Activated naive CD4-positive, alpha-beta T cell treated with anti-CD3 and anti-CD28 coated beads, Interleukin-2, amount 50 U/mL, for 24 hours (primary cell): ENCODE measurements around the gene ZNF850.
"Not testable (repeated sequence)": the region's sequence is repeated elsewhere in the genome, so short reads cannot be mapped to it uniquely, and the experiment has no call there.

Experiments used
- H3K27ac Mint-ChIP-seq: one replicate; pipeline ENCODE4 v1.8.0; 2021; ENCODE audit warnings: mild to moderate bottlenecking, mixed read lengths
- H3K27me3 Mint-ChIP-seq: one replicate; pipeline ENCODE4 v1.8.0; 2021; ENCODE audit warnings: mixed read lengths
- H3K36me3 Mint-ChIP-seq: one replicate; pipeline ENCODE4 v1.8.0; 2021; ENCODE audit warnings: mixed read lengths
- H3K4me1 Mint-ChIP-seq: one replicate; pipeline ENCODE4 v1.8.0; 2021; ENCODE audit warnings: mixed read lengths
- H3K4me3 Mint-ChIP-seq: one replicate; pipeline ENCODE4 v1.8.0; 2021; ENCODE audit warnings: mild to moderate bottlenecking, mixed read lengths
- H3K9me3 Mint-ChIP-seq: one replicate; pipeline ENCODE4 v1.8.0; 2021; ENCODE audit warnings: mixed read lengths

The ZNF850 gene

GRCh38 chr19:36747750-36748149 is 24.9 kb downstream of the ZNF850 start:
- Mint-ChIP-seq H3K9me3 (peaks cover 15% of the 10 kb centered on the region), H3K27me3 (no peaks in the 10 kb centered on the region), H3K36me3 (peaks cover 65% of the 10 kb centered on the region), H3K4me3 (no peak overlapping the region), H3K27ac (no peak overlapping the region), H3K4me1 (no peaks in the 10 kb centered on the region)

GRCh38 chr19:36745870-36746269 is 26.7 kb downstream of the ZNF850 start:
- Mint-ChIP-seq H3K4me1 (no peaks in the 10 kb centered on the region), H3K27ac (no peak overlapping the region), H3K4me3 (no peak overlapping the region), H3K9me3 (peaks cover 13% of the 10 kb centered on the region), H3K36me3 (peaks cover 58% of the 10 kb centered on the region), H3K27me3 (no peaks in the 10 kb centered on the region)

GRCh38 chr19:36736166-36736565 is 36.4 kb downstream of the ZNF850 start:
- H3K4me1 Mint-ChIP-seq, H3K27ac Mint-ChIP-seq, H3K4me3 Mint-ChIP-seq, H3K27me3 Mint-ChIP-seq: not testable (repeated sequence)
- peaks cover 51% of the 10 kb centered on the region for H3K9me3 Mint-ChIP-seq
- peaks cover 67% of the 10 kb centered on the region for H3K36me3 Mint-ChIP-seq

- Mint-ChIP-seq H3K27me3 (no peaks in the 10 kb centered on the region), H3K4me3 (peak overlapping the region; percentile 4), H3K27ac (no peak overlapping the region), H3K9me3 (peaks cover 36% of the 10 kb centered on the region), H3K4me1 (no peaks in the 10 kb centered on the region), H3K36me3 (peaks cover 58% of the 10 kb centered on the region)
These were observed 52.7 kb downstream of the ZNF850 start for GRCh38 chr19:36719687-36720556.

- Mint-ChIP-seq H3K9me3 (peaks cover 31% of the 10 kb centered on the region), H3K4me1 (peaks cover 5% of the 10 kb centered on the region), H3K36me3 (peaks cover 83% of the 10 kb centered on the region), H3K27ac (no peak overlapping the region), H3K27me3 (no peaks in the 10 kb centered on the region), H3K4me3 (no peak overlapping the region)
These were observed 63.2 kb downstream of the ZNF850 start for GRCh38 chr19:36709423-36709822.

GRCh38 chr19:36707134-36707533 is 65.5 kb downstream of the ZNF850 start:
- Mint-ChIP-seq H3K4me3 (no peak overlapping the region), H3K27me3 (no peaks in the 10 kb centered on the region), H3K4me1 (peaks cover 5% of the 10 kb centered on the region), H3K36me3 (peaks cover 73% of the 10 kb centered on the region), H3K27ac (no peak overlapping the region), H3K9me3 (peaks cover 29% of the 10 kb centered on the region)

- peaks cover 16% of the 10 kb centered on the region for H3K9me3 Mint-ChIP-seq
- peak overlapping the region; percentile 97 for H3K27ac Mint-ChIP-seq
- peak overlapping the region; percentile 98 for H3K4me3 Mint-ChIP-seq
- H3K36me3 Mint-ChIP-seq = peaks cover 45% of the 10 kb centered on the region
- H3K4me1 Mint-ChIP-seq = peaks cover 44% of the 10 kb centered on the region
- no peaks in the 10 kb centered on the region for H3K27me3 Mint-ChIP-seq
These were observed 84.5 kb downstream of the ZNF850 start for GRCh38 chr19:36688058-36688457.

- Mint-ChIP-seq H3K36me3 (peaks cover 43% of the 10 kb centered on the region), H3K27me3 (no peaks in the 10 kb centered on the region), H3K4me3 (peak within 1 kb of the TSS; percentile 98), H3K4me1 (peaks cover 44% of the 10 kb centered on the region), H3K27ac (peak within 1 kb of the TSS; percentile 97), H3K9me3 (peaks cover 16% of the 10 kb centered on the region)
These were observed 85.2 kb downstream of the ZNF850 start, which contains the start of gene ZNF567 for GRCh38 chr19:36687214-36688056. ZNF567 (plus strand) TSS chr19:36687612; CDS start chr19:36694868, 7,256 bp downstream.

GRCh38 chr19:36686365-36687213 is 86.0 kb downstream of the ZNF850 start:
- peaks cover 17% of the 10 kb centered on the region for H3K9me3 Mint-ChIP-seq
- peaks cover 39% of the 10 kb centered on the region for H3K4me1 Mint-ChIP-seq
- H3K27me3 Mint-ChIP-seq = no peaks in the 10 kb centered on the region
- H3K27ac Mint-ChIP-seq = peak overlapping the region; percentile 97
- H3K4me3 Mint-ChIP-seq = peak overlapping the region; percentile 98
- H3K36me3 Mint-ChIP-seq = peaks cover 44% of the 10 kb centered on the region

GRCh38 chr19:36685835-36686234 is 86.8 kb downstream of the ZNF850 start:
- Mint-ChIP-seq H3K36me3 (peaks cover 43% of the 10 kb centered on the region), H3K27me3 (no peaks in the 10 kb centered on the region), H3K4me3 (peak overlapping the region; percentile 98), H3K4me1 (peaks cover 39% of the 10 kb centered on the region), H3K9me3 (peaks cover 19% of the 10 kb centered on the region), H3K27ac (no peak overlapping the region)

- no peaks in the 10 kb centered on the region for H3K27me3 Mint-ChIP-seq
- H3K4me3 Mint-ChIP-seq = no peak overlapping the region
- peaks cover 51% of the 10 kb centered on the region for H3K36me3 Mint-ChIP-seq
- peaks cover 2% of the 10 kb centered on the region for H3K4me1 Mint-ChIP-seq
- H3K9me3 Mint-ChIP-seq = peaks cover 29% of the 10 kb centered on the region
- H3K27ac Mint-ChIP-seq = no peak overlapping the region
These were observed 93.2 kb downstream of the ZNF850 start for GRCh38 chr19:36679455-36679854.

GRCh38 chr19:36674201-36674600 is 98.4 kb downstream of the ZNF850 start:
- Mint-ChIP-seq H3K4me3 (no peak overlapping the region), H3K36me3 (peaks cover 50% of the 10 kb centered on the region), H3K27ac (no peak overlapping the region), H3K4me1 (peaks cover 2% of the 10 kb centered on the region), H3K27me3 (no peaks in the 10 kb centered on the region), H3K9me3 (peaks cover 6% of the 10 kb centered on the region)

- H3K36me3 Mint-ChIP-seq = peaks cover 44% of the 10 kb centered on the region
- no peaks in the 10 kb centered on the region for H3K27me3 Mint-ChIP-seq
- peaks cover 5% of the 10 kb centered on the region for H3K9me3 Mint-ChIP-seq
- H3K27ac Mint-ChIP-seq = no peak overlapping the region
- peaks cover 13% of the 10 kb centered on the region for H3K4me1 Mint-ChIP-seq
- no peak overlapping the region for H3K4me3 Mint-ChIP-seq
These were observed 100.2 kb downstream of the ZNF850 start for GRCh38 chr19:36672368-36672767.

GRCh38 chr19:36668646-36669045 is 104.0 kb downstream of the ZNF850 start:
- Mint-ChIP-seq H3K4me3 (peak overlapping the region; percentile 32), H3K27ac (no peak overlapping the region), H3K9me3 (peaks cover 22% of the 10 kb centered on the region), H3K27me3 (no peaks in the 10 kb centered on the region), H3K4me1 (peaks cover 37% of the 10 kb centered on the region), H3K36me3 (peaks cover 57% of the 10 kb centered on the region)

GRCh38 chr19:36665832-36666231 is 106.8 kb downstream of the ZNF850 start:
- Mint-ChIP-seq H3K4me3 (peak overlapping the region; percentile 97), H3K27me3 (no peaks in the 10 kb centered on the region), H3K36me3 (peaks cover 54% of the 10 kb centered on the region), H3K4me1 (peaks cover 37% of the 10 kb centered on the region), H3K27ac (peak overlapping the region; percentile 92), H3K9me3 (peaks cover 23% of the 10 kb centered on the region)
